Stimulated activated memory B cell treated with anti-CD40 and anti-IgM and Interleukin-4, amounts not matched to agents 10 μg/mL and 1 μg/mL and 100 μg/mL, for 72 hours (primary cell): Measurements from ENCODE around the gene SLC26A9.
"Not testable (repeated sequence)": the region's sequence is repeated elsewhere in the genome, so short reads cannot be mapped to it uniquely, and the experiment has no call there.

Source experiments
- ATAC-seq: fragments of 150-1000 bp; cut with Tn5 transposase; 2 replicates; pipeline ENCODE4 v1.10.0; 2021
- H3K27ac Mint-ChIP-seq: one replicate; pipeline ENCODE4 v1.8.0; 2022; ENCODE audit warnings: mild to moderate bottlenecking, mixed read lengths
- H3K27me3 Mint-ChIP-seq: one replicate; pipeline ENCODE4 v1.8.0; 2022; ENCODE audit warnings: mixed read lengths
- H3K36me3 Mint-ChIP-seq: one replicate; pipeline ENCODE4 v1.8.0; 2022; ENCODE audit warnings: mixed read lengths
- H3K4me1 Mint-ChIP-seq: one replicate; pipeline ENCODE4 v1.8.0; 2022; ENCODE audit warnings: mixed read lengths
- H3K4me3 Mint-ChIP-seq: one replicate; pipeline ENCODE4 v1.8.0; 2022; ENCODE audit warnings: mild to moderate bottlenecking, moderate library complexity, mixed read lengths
- H3K9me3 Mint-ChIP-seq: one replicate; pipeline ENCODE4 v1.8.0; 2022; ENCODE audit warnings: mixed read lengths

Gene SLC26A9

DNA sequence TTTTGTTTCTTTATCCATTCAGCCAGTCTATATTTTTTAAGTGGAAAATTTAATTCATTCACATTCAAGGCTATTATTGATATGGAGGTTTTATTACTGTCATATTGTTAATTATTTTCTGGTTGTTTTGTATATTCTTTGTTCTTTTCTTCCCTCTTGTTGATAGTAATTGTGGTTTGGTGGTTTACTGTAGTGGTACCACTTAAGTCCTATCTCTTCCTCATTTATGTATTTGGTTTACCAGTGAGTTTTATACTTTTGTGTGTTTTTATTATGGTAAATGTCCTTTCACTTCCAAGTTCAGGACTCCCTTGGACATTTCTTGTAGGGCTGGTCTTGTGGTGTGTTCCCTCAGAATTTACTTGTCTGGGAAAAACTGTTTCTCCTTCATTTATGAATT, 65.2 kb downstream of the SLC26A9 start:
- no peak overlapping the region for H3K27ac Mint-ChIP-seq
- peaks cover 9% of the 10 kb centered on the region for H3K27me3 Mint-ChIP-seq
- no peak overlapping the region for H3K4me3 Mint-ChIP-seq
- H3K9me3 Mint-ChIP-seq = peaks cover 19% of the 10 kb centered on the region
- H3K4me1 Mint-ChIP-seq = no peaks in the 10 kb centered on the region
- ATAC-seq = no peak
- H3K36me3 Mint-ChIP-seq = peaks cover 13% of the 10 kb centered on the region

DNA sequence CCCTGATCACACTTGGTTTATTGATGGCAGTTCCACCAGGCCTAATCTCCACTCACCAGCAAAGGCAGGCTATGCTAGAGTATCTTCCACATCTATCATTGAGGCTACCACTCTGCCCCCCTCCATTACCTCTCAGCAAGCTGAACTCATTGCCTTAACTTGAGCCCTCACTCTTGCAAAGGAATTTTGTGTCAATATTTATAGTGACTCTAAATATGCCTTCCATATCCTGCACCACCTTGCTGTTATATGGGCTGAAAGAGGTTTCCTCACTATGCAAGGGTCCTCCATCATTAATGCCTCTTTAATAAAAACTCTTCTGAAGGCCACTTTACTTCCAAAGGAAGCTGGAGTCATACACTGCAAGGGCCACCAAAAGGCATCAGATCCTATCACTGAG, 70.1 kb downstream of the SLC26A9 start:
- H3K9me3 Mint-ChIP-seq, H3K27me3 Mint-ChIP-seq, H3K27ac Mint-ChIP-seq, H3K4me1 Mint-ChIP-seq, ATAC-seq, H3K4me3 Mint-ChIP-seq, H3K36me3 Mint-ChIP-seq: not testable (repeated sequence)

DNA sequence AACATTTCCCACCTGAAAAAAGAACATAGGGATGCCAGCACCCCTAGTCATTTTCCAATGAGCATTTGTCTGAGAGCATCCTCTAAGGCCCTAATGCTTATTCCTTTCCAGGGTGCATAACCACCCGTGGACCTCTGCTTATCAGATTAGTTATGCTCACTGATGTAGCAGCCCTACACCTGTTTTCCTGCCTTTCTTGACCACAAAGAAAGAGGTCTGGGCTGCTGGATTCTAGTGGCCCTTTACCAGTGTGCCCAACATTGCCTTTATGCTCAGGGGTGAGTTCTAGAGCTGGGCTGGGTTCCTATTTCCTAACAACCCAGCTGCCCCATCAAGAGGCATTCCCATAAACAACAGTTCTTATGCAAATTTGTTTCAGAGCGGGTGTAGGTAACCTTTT, 73.0 kb downstream of the SLC26A9 start:
- no peaks in the 10 kb centered on the region for H3K27me3 Mint-ChIP-seq
- ATAC-seq = no peak
- H3K4me3 Mint-ChIP-seq = no peak overlapping the region
- no peaks in the 10 kb centered on the region for H3K36me3 Mint-ChIP-seq
- no peaks in the 10 kb centered on the region for H3K4me1 Mint-ChIP-seq
- no peaks in the 10 kb centered on the region for H3K9me3 Mint-ChIP-seq
- H3K27ac Mint-ChIP-seq = no peak overlapping the region
